NT2/D1 (cell line): Measurements from ENCODE around the gene GDPD1.

Experiments used
- YY1 ChIP-seq: IDR thresholded peaks from 2 replicates; pipeline ENCODE4 v1.6.1; 2011; ENCODE audit not compliant: insufficient read length, insufficient read depth
- ZNF274 ChIP-seq: IDR thresholded peaks from 2 replicates; pipeline ENCODE4 v1.6.1; 2011; ENCODE audit warnings: mild to moderate bottlenecking, low read depth, low read length

DNA sequence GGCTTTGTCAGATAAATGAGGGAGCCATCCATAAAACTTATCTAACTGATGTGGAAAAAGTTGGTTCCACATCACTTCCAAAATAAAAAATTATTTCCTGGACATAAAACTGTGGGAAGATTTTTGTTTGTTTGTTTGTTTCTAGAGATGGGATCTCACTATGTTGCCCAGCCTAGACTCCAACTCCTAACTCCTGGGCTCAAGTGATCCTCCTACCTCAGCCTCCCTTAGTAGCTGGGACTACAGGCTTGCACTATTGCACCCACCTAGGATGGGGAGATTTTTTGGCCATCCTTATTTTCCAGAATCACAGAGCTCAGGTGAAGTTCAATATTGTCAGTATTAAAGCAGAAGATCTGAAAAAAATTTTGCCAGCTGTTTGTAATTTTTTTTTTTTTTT is 34.3 kb upstream of the GDPD1 start:
- TF ChIP-seq ZNF274, result no peak
- no peak for TF ChIP-seq YY1
